H1 (cell line): ENCODE measurements around the gene SCAMP5. TPM values are rescaled to one million over a fixed set of nuclear protein-coding genes. Genes with fewer than 3 reads are reported as not detected.

Experiments
- ATF3 ChIP-seq: IDR thresholded peaks from 2 replicates; pipeline ENCODE4 v1.6.1; 2011; ENCODE audit warnings: low read depth, mild to moderate bottlenecking, low read length; ENCODE audit not compliant: insufficient read depth
- E2F6 ChIP-seq: IDR thresholded peaks from 2 replicates; pipeline ENCODE4 v1.6.1; 2012; ENCODE audit warnings: inconsistent platforms
- GABPA ChIP-seq: IDR thresholded peaks from 2 replicates; pipeline ENCODE4 v1.6.1; 2011; ENCODE audit warnings: mild to moderate bottlenecking, low read length, moderate library complexity, borderline replicate concordance; ENCODE audit not compliant: insufficient read depth
- JUN ChIP-seq: IDR thresholded peaks from 2 replicates; pipeline ENCODE4 v1.6.1; 2011; ENCODE audit warnings: low read depth, mild to moderate bottlenecking, improper control_type of control experiment, low read length
- RAD21 ChIP-seq, 2 experiments: IDR thresholded peaks in 1 of 2; conservative IDR thresholded peaks in 1 of 2; 2 replicates each; pipeline ENCODE4 v1.6.1; 2011; ENCODE audit warnings: low read depth in 2 of 2, low read length in 2 of 2, improper control_type of control experiment in 1 of 2, inconsistent platforms in 1 of 2, mild to moderate bottlenecking in 1 of 2, moderate library complexity in 1 of 2
- SIN3A ChIP-seq, 2 experiments: IDR thresholded peaks in 1 of 2; conservative IDR thresholded peaks in 1 of 2; 2 replicates each; pipeline ENCODE4 v1.6.1; 2011 to 2012; ENCODE audit warnings: low read length in 2 of 2, improper control_type of control experiment in 1 of 2, low read depth in 1 of 2, mild to moderate bottlenecking in 1 of 2
- SUZ12 ChIP-seq: fragments of 200-600 bp; sonication (generic); IDR thresholded peaks from 2 replicates; pipeline ENCODE4 v1.6.1; 2012; ENCODE audit warnings: mild to moderate bottlenecking, inconsistent platforms, low read length, moderate library complexity, mixed read lengths
- polyA plus RNA-seq, 7 experiments: library from polyadenylated mRNA; depleted of rRNA in 3 of 7; stranded (reverse) in 5 of 7; unstranded in 2 of 7; fragments of >200 nt in 5 of 7; fragments of 200-250 nt in 2 of 7; gene quantifications; 1 replicate in 5 of 7; 2 replicates in 1 of 7; 4 replicates in 1 of 7; pipeline versions ENCODE4 v1.2.1 to v1.2.3, GENCODE V29; 2011 to 2013; ENCODE audit warnings: missing spikeins in 2 of 7, mixed read lengths in 2 of 7
- total RNA-seq: library from RNA; stranded (reverse); fragmentation: NEBNext Ultra II Directional; extraction: Animal tissue kit (Norgen Biotek cat#: 25700); gene quantifications from 2 replicates; pipeline ENCODE4 v1.2.1, GENCODE V29; 2021
- TF ChIP-seq, protein P1 (sequence below): fragments of 300-600 bp; sonication (generic); IDR thresholded peaks from 2 replicates; pipeline ENCODE4 v1.7.1; 2012; ENCODE audit warnings: low read length, moderate library complexity, mild to moderate bottlenecking, inconsistent platforms; ENCODE audit not compliant: insufficient replicate concordance

The SCAMP5 gene
- total and polyA plus RNA-seq, 2 of the 8 experiments (the other 6 are each of a cell fraction or from before 2014, with no cell fraction given) = 55.4 to 94.7 TPM

DNA sequence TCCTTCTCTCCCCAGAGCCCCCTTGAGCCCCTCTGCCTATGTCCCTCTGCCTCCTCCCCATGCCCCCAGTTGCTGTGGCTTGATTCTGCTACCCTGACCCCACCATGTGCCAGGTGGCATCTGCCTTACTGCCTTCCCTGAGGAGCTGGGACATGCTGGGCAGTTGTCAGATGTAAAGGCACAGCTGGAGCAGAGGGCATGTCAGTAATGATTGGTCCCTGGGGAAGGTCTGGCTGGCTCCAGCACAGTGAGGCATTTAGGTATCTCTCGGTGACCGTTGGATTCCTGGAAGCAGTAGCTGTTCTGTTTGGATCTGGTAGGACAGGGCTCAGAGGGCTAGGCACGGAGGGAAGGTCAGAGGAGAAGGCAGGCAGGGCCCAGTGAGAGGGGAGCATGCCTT lies 24.6 kb downstream of the SCAMP5 start (continued):
- TF ChIP-seq, protein P1, sequence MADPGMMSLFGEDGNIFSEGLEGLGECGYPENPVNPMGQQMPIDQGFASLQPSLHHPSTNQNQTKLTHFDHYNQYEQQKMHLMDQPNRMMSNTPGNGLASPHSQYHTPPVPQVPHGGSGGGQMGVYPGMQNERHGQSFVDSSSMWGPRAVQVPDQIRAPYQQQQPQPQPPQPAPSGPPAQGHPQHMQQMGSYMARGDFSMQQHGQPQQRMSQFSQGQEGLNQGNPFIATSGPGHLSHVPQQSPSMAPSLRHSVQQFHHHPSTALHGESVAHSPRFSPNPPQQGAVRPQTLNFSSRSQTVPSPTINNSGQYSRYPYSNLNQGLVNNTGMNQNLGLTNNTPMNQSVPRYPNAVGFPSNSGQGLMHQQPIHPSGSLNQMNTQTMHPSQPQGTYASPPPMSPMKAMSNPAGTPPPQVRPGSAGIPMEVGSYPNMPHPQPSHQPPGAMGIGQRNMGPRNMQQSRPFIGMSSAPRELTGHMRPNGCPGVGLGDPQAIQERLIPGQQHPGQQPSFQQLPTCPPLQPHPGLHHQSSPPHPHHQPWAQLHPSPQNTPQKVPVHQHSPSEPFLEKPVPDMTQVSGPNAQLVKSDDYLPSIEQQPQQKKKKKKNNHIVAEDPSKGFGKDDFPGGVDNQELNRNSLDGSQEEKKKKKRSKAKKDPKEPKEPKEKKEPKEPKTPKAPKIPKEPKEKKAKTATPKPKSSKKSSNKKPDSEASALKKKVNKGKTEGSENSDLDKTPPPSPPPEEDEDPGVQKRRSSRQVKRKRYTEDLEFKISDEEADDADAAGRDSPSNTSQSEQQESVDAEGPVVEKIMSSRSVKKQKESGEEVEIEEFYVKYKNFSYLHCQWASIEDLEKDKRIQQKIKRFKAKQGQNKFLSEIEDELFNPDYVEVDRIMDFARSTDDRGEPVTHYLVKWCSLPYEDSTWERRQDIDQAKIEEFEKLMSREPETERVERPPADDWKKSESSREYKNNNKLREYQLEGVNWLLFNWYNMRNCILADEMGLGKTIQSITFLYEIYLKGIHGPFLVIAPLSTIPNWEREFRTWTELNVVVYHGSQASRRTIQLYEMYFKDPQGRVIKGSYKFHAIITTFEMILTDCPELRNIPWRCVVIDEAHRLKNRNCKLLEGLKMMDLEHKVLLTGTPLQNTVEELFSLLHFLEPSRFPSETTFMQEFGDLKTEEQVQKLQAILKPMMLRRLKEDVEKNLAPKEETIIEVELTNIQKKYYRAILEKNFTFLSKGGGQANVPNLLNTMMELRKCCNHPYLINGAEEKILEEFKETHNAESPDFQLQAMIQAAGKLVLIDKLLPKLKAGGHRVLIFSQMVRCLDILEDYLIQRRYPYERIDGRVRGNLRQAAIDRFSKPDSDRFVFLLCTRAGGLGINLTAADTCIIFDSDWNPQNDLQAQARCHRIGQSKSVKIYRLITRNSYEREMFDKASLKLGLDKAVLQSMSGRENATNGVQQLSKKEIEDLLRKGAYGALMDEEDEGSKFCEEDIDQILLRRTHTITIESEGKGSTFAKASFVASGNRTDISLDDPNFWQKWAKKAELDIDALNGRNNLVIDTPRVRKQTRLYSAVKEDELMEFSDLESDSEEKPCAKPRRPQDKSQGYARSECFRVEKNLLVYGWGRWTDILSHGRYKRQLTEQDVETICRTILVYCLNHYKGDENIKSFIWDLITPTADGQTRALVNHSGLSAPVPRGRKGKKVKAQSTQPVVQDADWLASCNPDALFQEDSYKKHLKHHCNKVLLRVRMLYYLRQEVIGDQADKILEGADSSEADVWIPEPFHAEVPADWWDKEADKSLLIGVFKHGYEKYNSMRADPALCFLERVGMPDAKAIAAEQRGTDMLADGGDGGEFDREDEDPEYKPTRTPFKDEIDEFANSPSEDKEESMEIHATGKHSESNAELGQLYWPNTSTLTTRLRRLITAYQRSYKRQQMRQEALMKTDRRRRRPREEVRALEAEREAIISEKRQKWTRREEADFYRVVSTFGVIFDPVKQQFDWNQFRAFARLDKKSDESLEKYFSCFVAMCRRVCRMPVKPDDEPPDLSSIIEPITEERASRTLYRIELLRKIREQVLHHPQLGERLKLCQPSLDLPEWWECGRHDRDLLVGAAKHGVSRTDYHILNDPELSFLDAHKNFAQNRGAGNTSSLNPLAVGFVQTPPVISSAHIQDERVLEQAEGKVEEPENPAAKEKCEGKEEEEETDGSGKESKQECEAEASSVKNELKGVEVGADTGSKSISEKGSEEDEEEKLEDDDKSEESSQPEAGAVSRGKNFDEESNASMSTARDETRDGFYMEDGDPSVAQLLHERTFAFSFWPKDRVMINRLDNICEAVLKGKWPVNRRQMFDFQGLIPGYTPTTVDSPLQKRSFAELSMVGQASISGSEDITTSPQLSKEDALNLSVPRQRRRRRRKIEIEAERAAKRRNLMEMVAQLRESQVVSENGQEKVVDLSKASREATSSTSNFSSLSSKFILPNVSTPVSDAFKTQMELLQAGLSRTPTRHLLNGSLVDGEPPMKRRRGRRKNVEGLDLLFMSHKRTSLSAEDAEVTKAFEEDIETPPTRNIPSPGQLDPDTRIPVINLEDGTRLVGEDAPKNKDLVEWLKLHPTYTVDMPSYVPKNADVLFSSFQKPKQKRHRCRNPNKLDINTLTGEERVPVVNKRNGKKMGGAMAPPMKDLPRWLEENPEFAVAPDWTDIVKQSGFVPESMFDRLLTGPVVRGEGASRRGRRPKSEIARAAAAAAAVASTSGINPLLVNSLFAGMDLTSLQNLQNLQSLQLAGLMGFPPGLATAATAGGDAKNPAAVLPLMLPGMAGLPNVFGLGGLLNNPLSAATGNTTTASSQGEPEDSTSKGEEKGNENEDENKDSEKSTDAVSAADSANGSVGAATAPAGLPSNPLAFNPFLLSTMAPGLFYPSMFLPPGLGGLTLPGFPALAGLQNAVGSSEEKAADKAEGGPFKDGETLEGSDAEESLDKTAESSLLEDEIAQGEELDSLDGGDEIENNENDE = no peak
- TF ChIP-seq ATF3 (no peak), GABPA (no peak), RAD21 (IDR thresholded peaks at IDR 0.05 in 1 of 2, conservative IDR thresholded peaks at IDR 0.05 in 1 of 2; ENCODE audit: low read depth in 2 of 2, low read length in 2 of 2) (no peak), JUN (no peak), SUZ12 (no peak), SIN3A (conservative IDR thresholded peaks at IDR 0.05 in 1 of 2, IDR thresholded peaks at IDR 0.05 in 1 of 2; ENCODE audit: low read depth in 1 of 2, low read length in 2 of 2) (no peak), E2F6 (no peak)
